GM23338 (cell line): Measurements from ENCODE around the gene E4F1. TPM values are rescaled to one million over a fixed set of nuclear protein-coding genes. Genes with fewer than 3 reads are reported as not detected.

ENCODE experiments used
- ATAC-seq: fragments of 200-7000 bp; cut with Tn5 transposase; 3 replicates; pipeline ENCODE4 v1.9.1; 2020
- DNase-seq: peaks from one replicate; pipeline ENCODE4 v3.0.0-alpha.2; 2015; ENCODE audit warnings: low spot score
- H2AFZ ChIP-seq: fragments of 200-600 bp; sonication (generic); 2 replicates; pipeline ENCODE4 v1.8.0; 2016; ENCODE audit warnings: antibody characterized with exemption, mild to moderate bottlenecking, moderate library complexity
- H3F3A ChIP-seq: fragments of 200-600 bp; sonication (generic); replicated peaks from 2 replicates; pipeline ENCODE4 v1.8.0; 2017; ENCODE audit warnings: antibody characterized with exemption, mixed run types, low read depth
- H3K27ac ChIP-seq: fragments of 200-600 bp; sonication (generic); 2 replicates; pipeline ENCODE4 v1.6.1; 2016; ENCODE audit warnings: low read depth
- H3K27me3 ChIP-seq: fragments of 200-600 bp; sonication (generic); 2 replicates; pipeline ENCODE4 v1.8.0; 2016; ENCODE audit warnings: mild to moderate bottlenecking, mixed run types, moderate library complexity; ENCODE audit not compliant: insufficient read depth
- H3K36me3 ChIP-seq: fragments of 200-600 bp; sonication (generic); 2 replicates; pipeline ENCODE4 v1.8.0; 2016; ENCODE audit warnings: mild to moderate bottlenecking; ENCODE audit not compliant: insufficient read depth
- H3K4me1 ChIP-seq: fragments of 200-600 bp; sonication (generic); 2 replicates; pipeline ENCODE4 v1.8.0; 2016; ENCODE audit warnings: mild to moderate bottlenecking, moderate library complexity; ENCODE audit not compliant: insufficient read depth
- H3K4me2 ChIP-seq: fragments of 200-600 bp; sonication (generic); 2 replicates; pipeline ENCODE4 v1.7.1; 2017; ENCODE audit warnings: mixed run types
- H3K4me3 ChIP-seq: fragments of 200-600 bp; sonication (generic); 2 replicates; pipeline ENCODE4 v1.6.1; 2016; ENCODE audit warnings: mixed run types
- H3K79me2 ChIP-seq: fragments of 200-600 bp; sonication (generic); replicated peaks from 2 replicates; pipeline ENCODE4 v1.8.0; 2017; ENCODE audit warnings: mild to moderate bottlenecking; ENCODE audit not compliant: insufficient read depth
- H3K9me2 ChIP-seq: fragments of 200-600 bp; sonication (generic); 2 replicates; pipeline ENCODE4 v1.8.0; 2017; ENCODE audit not compliant: insufficient read depth
- H4K20me1 ChIP-seq: fragments of 200-600 bp; sonication (generic); replicated peaks from 2 replicates; pipeline ENCODE4 v1.8.0; 2017; ENCODE audit warnings: mild to moderate bottlenecking; ENCODE audit not compliant: insufficient read depth
- H3K27ac Mint-ChIP-seq: 2 replicates; pipeline ENCODE4 v1.8.0; 2020; ENCODE audit warnings: inconsistent platforms, mild to moderate bottlenecking, moderate library complexity, mixed read lengths
- H3K27me3 Mint-ChIP-seq: 3 replicates; pipeline ENCODE4 v1.8.0; 2022; ENCODE audit warnings: low read depth, mild to moderate bottlenecking, moderate library complexity, mixed read lengths, inconsistent platforms; ENCODE audit not compliant: insufficient read depth, poor library complexity
- H3K36me3 Mint-ChIP-seq: 3 replicates; pipeline ENCODE4 v1.8.0; 2021; ENCODE audit warnings: low read depth, mild to moderate bottlenecking, inconsistent platforms, moderate library complexity, mixed read lengths
- H3K4me1 Mint-ChIP-seq: 3 replicates; pipeline ENCODE4 v1.8.0; 2020; ENCODE audit warnings: mild to moderate bottlenecking, inconsistent platforms, mixed read lengths
- H3K4me3 Mint-ChIP-seq: 3 replicates; pipeline ENCODE4 v1.8.0; 2021; ENCODE audit warnings: moderate library complexity, mild to moderate bottlenecking, inconsistent platforms, mixed read lengths
- H3K9me3 Mint-ChIP-seq: 3 replicates; pipeline ENCODE4 v1.8.0; 2020; ENCODE audit warnings: moderate library complexity, mild to moderate bottlenecking, inconsistent platforms, mixed read lengths
- CREB1 ChIP-seq: fragments of 250-450 bp; sonication (Bioruptor Pico); IDR thresholded peaks from 2 replicates; pipeline ENCODE4 v1.5.0; 2020; ENCODE audit warnings: low read depth, mild to moderate bottlenecking, moderate library complexity
- EZH2phosphoT487 ChIP-seq: fragments of 200-600 bp; sonication (generic); IDR thresholded peaks from one replicate; pipeline ENCODE4 v1.8.1; 2018; ENCODE audit warnings: antibody characterized with exemption; ENCODE audit not compliant: unreplicated experiment
- NANOG ChIP-seq: IDR thresholded peaks from 2 replicates; pipeline ENCODE4 v1.6.1; 2016; ENCODE audit warnings: antibody characterized with exemption, borderline replicate concordance
- STAT1 ChIP-seq: IDR thresholded peaks from one replicate; pipeline ENCODE4 v1.6.1; 2016; ENCODE audit warnings: antibody characterized with exemption; ENCODE audit not compliant: unreplicated experiment
- ZNF114 ChIP-seq: fragments of 250-450 bp; sonication (Bioruptor Pico); IDR thresholded peaks from 2 replicates; pipeline ENCODE4 v1.5.0; 2020; ENCODE audit warnings: mild to moderate bottlenecking, moderate library complexity
- ZNF331 ChIP-seq: fragments of 250-450 bp; sonication (Bioruptor Pico); IDR thresholded peaks from 2 replicates; pipeline ENCODE4 v1.5.0; 2020; ENCODE audit warnings: low read depth, mild to moderate bottlenecking, moderate library complexity
- polyA plus RNA-seq: library from polyadenylated mRNA; unstranded; fragments of >200 nt; fragmentation: Nextera tagmentation; extraction: Ambion mirVana; gene quantifications from 2 replicates; pipeline ENCODE4 v1.2.1, GENCODE V29; 2016
- total RNA-seq: library from RNA; depleted of rRNA; stranded (reverse); fragments of >200 nt; shearing (Covaris generic); gene quantifications from 2 replicates; pipeline ENCODE4 v1.2.3, GENCODE V29; 2014
- TF ChIP-seq, protein P1 (sequence below), 2 experiments: fragments of 200-600 bp in 1 of 2; sonication (generic) in 1 of 2; conservative IDR thresholded peaks; 2 replicates each; pipeline versions ENCODE4 v1.5.1 to v1.6.1; 2016 to 2017; ENCODE audit warnings: antibody characterized with exemption in 2 of 2, low read depth in 2 of 2, mild to moderate bottlenecking in 2 of 2, moderate library complexity in 1 of 2
- TF ChIP-seq, protein P2 (sequence below): IDR thresholded peaks from 2 replicates; pipeline ENCODE4 v1.6.1; 2016; ENCODE audit warnings: antibody characterized with exemption
- TF ChIP-seq, protein P3 (sequence below): fragments of 250-450 bp; sonication (Bioruptor Pico); IDR thresholded peaks from 2 replicates; pipeline ENCODE4 v1.5.0; 2020; ENCODE audit warnings: mild to moderate bottlenecking, moderate library complexity
- TF ChIP-seq, protein P4 (sequence below): IDR thresholded peaks from one replicate; pipeline ENCODE4 v1.6.1; 2018; ENCODE audit warnings: antibody characterized with exemption; ENCODE audit not compliant: unreplicated experiment

E4F1 gene
- total and polyA plus RNA-seq, 2 experiments from 2014 or later = 22.6 to 45.5 TPM

DNA sequence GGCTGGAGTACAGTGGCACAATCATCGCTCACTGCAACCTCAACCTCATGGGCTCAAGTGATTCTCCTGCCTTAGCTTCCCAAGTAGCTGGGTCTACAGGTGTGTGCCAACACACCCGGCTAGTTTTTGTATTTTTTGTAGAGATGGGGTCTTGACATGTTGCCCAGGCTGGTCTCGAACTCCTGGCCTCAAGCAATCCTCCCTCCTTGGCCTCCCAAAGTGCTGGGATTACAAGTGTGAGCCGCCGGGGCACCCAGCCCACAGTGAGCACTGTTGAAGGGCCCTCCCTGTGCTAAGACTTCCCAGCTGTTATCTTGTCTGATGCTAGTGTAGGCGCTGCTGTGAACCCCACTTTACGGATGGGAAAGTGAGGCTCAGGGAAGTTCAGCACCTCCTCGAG, 35.0 kb upstream of the E4F1 start (continued):
- TF ChIP-seq, protein P1, sequence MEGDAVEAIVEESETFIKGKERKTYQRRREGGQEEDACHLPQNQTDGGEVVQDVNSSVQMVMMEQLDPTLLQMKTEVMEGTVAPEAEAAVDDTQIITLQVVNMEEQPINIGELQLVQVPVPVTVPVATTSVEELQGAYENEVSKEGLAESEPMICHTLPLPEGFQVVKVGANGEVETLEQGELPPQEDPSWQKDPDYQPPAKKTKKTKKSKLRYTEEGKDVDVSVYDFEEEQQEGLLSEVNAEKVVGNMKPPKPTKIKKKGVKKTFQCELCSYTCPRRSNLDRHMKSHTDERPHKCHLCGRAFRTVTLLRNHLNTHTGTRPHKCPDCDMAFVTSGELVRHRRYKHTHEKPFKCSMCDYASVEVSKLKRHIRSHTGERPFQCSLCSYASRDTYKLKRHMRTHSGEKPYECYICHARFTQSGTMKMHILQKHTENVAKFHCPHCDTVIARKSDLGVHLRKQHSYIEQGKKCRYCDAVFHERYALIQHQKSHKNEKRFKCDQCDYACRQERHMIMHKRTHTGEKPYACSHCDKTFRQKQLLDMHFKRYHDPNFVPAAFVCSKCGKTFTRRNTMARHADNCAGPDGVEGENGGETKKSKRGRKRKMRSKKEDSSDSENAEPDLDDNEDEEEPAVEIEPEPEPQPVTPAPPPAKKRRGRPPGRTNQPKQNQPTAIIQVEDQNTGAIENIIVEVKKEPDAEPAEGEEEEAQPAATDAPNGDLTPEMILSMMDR (conservative IDR thresholded peaks at IDR 0.05; ENCODE audit: low read depth in 2 of 2) = no peak
- TF ChIP-seq, protein P2, sequence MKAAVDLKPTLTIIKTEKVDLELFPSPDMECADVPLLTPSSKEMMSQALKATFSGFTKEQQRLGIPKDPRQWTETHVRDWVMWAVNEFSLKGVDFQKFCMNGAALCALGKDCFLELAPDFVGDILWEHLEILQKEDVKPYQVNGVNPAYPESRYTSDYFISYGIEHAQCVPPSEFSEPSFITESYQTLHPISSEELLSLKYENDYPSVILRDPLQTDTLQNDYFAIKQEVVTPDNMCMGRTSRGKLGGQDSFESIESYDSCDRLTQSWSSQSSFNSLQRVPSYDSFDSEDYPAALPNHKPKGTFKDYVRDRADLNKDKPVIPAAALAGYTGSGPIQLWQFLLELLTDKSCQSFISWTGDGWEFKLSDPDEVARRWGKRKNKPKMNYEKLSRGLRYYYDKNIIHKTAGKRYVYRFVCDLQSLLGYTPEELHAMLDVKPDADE = no peak
- TF ChIP-seq ZNF331 (CRISPR knock-in tag) = no peak
- TF ChIP-seq EZH2phosphoT487 = no peak
- TF ChIP-seq NANOG = no peak
- TF ChIP-seq CREB1 (CRISPR knock-in tag) = no peak

DNA sequence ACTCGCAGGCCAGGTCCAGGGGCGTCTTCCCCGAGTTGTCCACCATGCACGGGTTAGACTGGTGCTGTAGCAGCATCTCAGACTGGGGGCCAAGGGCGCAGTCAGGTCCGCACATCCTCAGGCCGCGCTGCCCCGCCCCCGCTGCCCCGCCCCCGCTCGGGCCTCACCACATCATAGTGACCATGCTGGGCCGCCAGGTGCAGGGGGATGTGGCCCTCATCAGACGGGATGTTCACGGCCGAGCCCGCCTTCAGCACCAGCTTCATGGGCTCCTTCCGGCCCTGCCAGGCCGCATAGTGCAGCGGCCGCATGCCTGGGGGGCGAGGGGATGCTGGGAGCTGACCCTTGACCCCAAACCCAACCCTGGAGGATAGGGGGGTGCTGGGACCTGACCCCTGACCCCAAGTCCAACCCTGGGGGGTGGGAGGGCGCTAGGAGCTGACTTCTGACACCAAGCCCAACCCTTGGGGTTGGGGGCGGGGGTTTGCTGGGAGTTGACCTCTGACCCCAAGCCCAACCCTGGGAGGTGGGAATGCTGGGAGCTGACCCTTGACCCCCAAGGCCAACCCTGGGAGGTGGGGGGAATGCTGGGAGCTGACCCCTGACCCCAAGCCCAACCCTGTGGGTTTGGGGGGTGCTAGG, 34.0 kb upstream of the E4F1 start:
- Histone ChIP-seq H3K79me2 (no peaks in the 10 kb centered on the region), H4K20me1 (no peaks in the 10 kb centered on the region), H2AFZ (no peak overlapping the region), H3K27ac (no peak overlapping the region), H3K27me3 (no peaks in the 10 kb centered on the region), H3K36me3 (no peaks in the 10 kb centered on the region), H3K4me3 (no peak overlapping the region), H3K9me2 (no peaks in the 10 kb centered on the region), H3F3A (0 out of 2 replicates have a peak, but pooled peaks cover 2% of the 10 kb centered on the region), H3K4me2 (no peak overlapping the region), H3K4me1 (no peaks in the 10 kb centered on the region)
- ATAC-seq (peak; percentile 18), DNase-seq (no peak)
- Mint-ChIP-seq H3K27me3 (peaks cover 9% of the 10 kb centered on the region), H3K9me3 (no peaks in the 10 kb centered on the region), H3K4me1 (no peaks in the 10 kb centered on the region), H3K36me3 (no peaks in the 10 kb centered on the region), H3K4me3 (no peak overlapping the region), H3K27ac (no peak overlapping the region)
- TF ChIP-seq ZNF114 (CRISPR knock-in tag) (no peak), NANOG (no peak), ZNF331 (CRISPR knock-in tag) (no peak), CREB1 (CRISPR knock-in tag) (no peak), STAT1 (no peak)
- TF ChIP-seq, protein P2 = no peak
- TF ChIP-seq, protein P3, sequence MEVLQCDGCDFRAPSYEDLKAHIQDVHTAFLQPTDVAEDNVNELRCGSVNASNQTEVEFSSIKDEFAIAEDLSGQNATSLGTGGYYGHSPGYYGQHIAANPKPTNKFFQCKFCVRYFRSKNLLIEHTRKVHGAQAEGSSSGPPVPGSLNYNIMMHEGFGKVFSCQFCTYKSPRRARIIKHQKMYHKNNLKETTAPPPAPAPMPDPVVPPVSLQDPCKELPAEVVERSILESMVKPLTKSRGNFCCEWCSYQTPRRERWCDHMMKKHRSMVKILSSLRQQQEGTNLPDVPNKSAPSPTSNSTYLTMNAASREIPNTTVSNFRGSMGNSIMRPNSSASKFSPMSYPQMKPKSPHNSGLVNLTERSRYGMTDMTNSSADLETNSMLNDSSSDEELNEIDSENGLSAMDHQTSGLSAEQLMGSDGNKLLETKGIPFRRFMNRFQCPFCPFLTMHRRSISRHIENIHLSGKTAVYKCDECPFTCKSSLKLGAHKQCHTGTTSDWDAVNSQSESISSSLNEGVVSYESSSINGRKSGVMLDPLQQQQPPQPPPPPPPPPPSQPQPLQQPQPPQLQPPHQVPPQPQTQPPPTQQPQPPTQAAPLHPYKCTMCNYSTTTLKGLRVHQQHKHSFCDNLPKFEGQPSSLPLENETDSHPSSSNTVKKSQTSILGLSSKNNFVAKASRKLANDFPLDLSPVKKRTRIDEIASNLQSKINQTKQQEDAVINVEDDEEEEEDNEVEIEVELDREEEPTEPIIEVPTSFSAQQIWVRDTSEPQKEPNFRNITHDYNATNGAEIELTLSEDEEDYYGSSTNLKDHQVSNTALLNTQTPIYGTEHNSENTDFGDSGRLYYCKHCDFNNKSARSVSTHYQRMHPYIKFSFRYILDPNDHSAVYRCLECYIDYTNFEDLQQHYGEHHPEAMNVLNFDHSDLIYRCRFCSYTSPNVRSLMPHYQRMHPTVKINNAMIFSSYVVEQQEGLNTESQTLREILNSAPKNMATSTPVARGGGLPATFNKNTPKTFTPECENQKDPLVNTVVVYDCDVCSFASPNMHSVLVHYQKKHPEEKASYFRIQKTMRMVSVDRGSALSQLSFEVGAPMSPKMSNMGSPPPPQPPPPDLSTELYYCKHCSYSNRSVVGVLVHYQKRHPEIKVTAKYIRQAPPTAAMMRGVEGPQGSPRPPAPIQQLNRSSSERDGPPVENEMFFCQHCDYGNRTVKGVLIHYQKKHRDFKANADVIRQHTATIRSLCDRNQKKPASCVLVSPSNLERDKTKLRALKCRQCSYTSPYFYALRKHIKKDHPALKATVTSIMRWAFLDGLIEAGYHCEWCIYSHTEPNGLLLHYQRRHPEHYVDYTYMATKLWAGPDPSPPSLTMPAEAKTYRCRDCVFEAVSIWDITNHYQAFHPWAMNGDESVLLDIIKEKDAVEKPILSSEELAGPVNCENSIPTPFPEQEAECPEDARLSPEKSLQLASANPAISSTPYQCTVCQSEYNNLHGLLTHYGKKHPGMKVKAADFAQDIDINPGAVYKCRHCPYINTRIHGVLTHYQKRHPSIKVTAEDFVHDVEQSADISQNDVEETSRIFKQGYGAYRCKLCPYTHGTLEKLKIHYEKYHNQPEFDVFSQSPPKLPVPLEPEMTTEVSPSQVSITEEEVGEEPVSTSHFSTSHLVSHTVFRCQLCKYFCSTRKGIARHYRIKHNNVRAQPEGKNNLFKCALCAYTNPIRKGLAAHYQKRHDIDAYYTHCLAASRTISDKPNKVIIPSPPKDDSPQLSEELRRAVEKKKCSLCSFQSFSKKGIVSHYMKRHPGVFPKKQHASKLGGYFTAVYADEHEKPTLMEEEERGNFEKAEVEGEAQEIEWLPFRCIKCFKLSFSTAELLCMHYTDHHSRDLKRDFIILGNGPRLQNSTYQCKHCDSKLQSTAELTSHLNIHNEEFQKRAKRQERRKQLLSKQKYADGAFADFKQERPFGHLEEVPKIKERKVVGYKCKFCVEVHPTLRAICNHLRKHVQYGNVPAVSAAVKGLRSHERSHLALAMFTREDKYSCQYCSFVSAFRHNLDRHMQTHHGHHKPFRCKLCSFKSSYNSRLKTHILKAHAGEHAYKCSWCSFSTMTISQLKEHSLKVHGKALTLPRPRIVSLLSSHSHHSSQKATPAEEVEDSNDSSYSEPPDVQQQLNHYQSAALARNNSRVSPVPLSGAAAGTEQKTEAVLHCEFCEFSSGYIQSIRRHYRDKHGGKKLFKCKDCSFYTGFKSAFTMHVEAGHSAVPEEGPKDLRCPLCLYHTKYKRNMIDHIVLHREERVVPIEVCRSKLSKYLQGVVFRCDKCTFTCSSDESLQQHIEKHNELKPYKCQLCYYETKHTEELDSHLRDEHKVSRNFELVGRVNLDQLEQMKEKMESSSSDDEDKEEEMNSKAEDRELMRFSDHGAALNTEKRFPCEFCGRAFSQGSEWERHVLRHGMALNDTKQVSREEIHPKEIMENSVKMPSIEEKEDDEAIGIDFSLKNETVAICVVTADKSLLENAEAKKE (CRISPR knock-in tag) = no peak
- TF ChIP-seq, protein P4, sequence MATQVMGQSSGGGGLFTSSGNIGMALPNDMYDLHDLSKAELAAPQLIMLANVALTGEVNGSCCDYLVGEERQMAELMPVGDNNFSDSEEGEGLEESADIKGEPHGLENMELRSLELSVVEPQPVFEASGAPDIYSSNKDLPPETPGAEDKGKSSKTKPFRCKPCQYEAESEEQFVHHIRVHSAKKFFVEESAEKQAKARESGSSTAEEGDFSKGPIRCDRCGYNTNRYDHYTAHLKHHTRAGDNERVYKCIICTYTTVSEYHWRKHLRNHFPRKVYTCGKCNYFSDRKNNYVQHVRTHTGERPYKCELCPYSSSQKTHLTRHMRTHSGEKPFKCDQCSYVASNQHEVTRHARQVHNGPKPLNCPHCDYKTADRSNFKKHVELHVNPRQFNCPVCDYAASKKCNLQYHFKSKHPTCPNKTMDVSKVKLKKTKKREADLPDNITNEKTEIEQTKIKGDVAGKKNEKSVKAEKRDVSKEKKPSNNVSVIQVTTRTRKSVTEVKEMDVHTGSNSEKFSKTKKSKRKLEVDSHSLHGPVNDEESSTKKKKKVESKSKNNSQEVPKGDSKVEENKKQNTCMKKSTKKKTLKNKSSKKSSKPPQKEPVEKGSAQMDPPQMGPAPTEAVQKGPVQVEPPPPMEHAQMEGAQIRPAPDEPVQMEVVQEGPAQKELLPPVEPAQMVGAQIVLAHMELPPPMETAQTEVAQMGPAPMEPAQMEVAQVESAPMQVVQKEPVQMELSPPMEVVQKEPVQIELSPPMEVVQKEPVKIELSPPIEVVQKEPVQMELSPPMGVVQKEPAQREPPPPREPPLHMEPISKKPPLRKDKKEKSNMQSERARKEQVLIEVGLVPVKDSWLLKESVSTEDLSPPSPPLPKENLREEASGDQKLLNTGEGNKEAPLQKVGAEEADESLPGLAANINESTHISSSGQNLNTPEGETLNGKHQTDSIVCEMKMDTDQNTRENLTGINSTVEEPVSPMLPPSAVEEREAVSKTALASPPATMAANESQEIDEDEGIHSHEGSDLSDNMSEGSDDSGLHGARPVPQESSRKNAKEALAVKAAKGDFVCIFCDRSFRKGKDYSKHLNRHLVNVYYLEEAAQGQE = no peak
